HG02571 (cell line): ENCODE results near the gene RGS19.

Experiments used
- ATAC-seq: cut with Tn5 transposase; IDR thresholded peaks from one replicate; pipeline ENCODE4 v1.9.1; 2021; ENCODE audit warnings: mild to moderate bottlenecking, moderate library complexity; ENCODE audit not compliant: unreplicated experiment

The RGS19 gene

DNA sequence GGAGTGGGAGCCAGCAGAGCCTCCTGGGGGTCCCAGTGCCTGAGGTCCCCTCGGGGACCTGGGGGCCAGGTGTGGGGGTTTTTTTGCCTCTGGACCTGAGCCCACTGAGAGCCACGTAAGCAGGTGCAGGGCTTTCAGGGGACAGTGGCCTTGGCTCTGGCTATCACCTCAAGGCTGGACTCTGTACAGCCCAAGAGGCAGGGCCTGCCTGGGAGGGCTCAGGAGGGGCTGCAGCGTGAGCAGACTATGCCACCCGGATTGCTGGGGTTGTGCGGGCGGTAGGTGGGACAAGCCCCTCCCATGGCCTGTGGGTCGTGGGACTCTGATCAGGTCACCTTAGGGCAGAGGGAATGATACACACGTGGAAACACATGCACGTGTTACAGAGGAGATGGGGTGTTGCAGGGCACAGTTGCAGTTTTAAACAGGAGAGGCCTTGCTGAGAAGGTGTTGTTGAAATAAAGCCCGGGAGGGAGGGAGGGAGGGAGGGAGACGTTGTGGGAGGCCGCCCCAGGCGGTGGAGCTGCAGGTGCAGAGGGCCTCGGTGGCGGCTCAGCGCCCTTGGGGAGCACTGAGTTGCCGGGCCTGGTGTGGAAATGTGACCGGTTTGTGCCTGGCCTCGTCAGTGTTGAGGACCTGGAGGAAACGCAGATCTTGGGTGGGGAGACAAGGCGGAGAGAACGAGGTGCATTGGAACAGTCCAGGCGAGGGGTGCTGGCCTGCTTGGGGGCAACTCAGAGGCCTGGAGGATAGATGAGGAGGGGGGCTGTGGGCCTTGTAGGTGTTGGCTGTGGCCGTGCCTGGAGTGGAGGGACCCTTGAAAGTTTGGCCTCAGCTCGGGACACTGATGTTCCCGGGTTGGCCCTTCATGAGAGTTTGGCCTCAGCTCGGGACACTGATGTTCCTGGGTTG is 14.0 kb downstream of the RGS19 start:
- no peak for ATAC-seq

DNA sequence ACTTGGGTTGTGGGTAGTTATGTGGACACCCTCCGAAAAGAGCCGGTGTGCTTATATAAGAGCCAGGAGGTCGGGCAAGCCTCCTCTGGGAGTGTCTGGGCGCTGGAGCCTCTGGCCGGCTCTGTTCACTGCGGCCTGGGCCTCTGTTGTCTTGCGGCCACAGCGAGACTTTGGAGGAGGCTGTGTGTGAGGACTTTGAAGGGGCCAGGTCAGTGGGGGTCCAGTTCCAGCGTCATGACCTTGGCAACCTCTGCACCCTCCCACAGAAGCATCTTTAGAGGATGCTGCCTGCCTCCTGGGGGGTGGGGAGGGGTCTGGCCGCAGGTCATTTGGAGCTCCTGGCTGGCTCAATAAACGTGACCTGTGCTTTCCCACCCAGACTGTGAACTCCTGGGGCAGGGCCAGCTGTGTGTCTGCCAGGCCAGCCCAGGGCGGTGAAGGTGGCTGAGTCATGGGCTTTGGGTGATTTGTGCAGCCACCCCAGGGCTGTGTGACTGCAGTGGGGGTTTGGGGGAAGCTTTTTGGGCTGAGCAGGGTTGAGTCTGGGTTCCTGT is 15.1 kb downstream of the RGS19 start:
- ATAC-seq, result no peak

GRCh38 chr20:64063389-64064144 is 15.8 kb downstream of the RGS19 start:
- ATAC-seq, result no peak

- peak; percentile 69 for ATAC-seq
These were observed 16.5 kb downstream of the RGS19 start, which contains the start of gene TCEA2 for GRCh38 chr20:64062596-64063388. TCEA2 (plus strand) TSS chr20:64063198; CDS start chr20:64063313, 115 bp downstream.

GRCh38 chr20:64062276-64062595 is 17.1 kb downstream of the RGS19 start:
- no peak for ATAC-seq

DNA sequence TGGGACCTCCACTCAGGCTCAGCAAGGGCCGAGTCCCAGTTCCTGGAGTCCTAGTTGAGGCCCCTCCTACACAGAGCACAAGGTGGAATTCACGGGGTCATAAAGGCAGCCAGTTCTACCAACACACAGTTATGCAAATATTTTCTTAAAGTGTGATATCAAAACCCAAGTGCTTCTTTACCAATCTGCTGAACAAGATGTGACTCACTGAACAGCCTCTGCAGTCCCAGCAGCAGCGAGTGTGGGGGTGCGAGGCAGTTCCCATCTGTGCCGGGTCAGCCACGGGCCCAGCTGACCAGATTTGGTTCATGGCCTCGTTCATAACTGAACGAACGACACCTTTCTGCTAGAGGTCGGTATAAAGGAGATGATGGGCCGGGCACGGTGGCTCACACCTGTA is 20.8 kb downstream of the RGS19 start:
- no peak for ATAC-seq

- ATAC-seq, result no peak
These were observed 21.5 kb downstream of the RGS19 start for GRCh38 chr20:64057628-64058498.

GRCh38 chr20:64056889-64057627 is 22.3 kb downstream of the RGS19 start:
- no peak for ATAC-seq

DNA sequence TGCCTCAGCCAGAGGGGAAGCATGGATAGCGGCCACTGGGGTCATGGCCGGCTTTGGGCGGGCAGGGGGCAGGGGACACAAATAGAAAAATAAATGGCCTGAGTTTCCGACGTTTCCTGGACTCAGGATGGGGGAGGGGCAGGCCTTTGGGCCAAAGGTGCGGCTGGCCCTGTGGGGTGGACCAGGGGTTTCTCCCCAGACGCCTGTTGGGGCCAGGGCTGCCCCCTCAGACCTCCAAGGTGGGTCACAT is 22.8 kb downstream of the RGS19 start:
- no peak for ATAC-seq

DNA sequence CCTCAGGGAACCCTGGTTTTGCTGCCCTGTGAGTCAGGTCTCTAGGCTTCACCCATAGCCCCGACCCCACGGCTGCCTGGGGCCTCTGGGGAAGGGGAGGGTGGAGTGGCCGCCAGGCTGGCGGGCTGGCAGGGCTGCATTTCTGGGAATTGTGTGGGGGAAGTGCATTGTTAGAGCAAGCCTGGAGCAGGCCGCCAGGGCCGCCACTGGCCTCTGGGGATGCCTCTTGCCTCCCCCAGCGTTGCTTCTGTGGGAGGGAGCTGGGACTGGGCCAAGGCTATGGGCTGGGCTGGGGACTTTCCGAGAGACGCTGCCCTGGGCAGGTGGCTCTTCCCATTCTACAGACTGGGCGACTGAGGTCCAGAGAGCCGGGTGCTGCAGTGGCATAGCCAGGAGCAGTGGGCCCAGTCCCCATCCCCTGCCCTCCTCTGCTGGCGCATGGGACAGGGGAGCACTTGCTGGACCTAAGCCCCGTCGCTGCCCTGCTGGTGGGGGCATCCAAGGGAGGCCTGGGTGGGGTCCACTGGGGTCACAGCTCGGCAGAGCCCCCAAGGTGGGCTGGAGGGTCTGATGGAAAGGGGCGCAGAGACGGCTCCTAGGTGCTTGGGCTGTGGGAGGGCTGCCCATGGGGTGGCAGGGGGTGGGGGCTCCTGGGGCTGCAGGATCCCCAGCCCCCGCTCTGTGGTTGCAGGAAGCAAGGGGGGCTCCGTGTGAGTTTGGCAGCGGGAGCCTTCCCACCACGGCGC is 23.3 kb downstream of the RGS19 start:
- ATAC-seq, result no peak

DNA sequence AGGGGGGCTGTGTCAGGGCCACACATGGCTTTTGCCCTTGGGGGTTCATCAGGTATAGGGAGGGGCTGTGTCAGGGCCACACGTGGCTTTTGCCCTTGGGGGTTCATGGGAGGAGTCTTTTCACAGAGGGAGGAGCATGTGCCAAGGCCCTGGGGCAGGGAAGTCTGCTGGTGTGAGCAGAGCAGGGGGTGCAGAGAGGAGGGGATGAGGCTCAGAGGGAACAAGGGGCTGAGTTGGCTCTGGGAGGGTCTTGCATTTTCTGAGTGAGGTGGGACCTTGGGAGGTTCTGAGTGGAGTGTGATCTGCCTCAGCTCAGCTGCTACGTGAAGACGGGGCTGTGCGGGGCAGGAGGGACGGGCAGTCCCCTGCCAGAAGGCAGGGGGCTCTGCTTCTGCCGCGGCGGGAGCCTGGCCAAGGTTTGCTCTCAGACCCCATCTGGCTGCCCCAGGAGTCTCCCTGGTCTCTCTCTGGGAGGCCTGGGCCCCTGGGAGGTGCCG is 23.9 kb downstream of the RGS19 start:
- no peak for ATAC-seq

- ATAC-seq, result no peak
These were observed 25.3 kb downstream of the RGS19 start for GRCh38 chr20:64053841-64054661.

- ATAC-seq, result no peak
These were observed 26.1 kb downstream of the RGS19 start for GRCh38 chr20:64052987-64053840.

GRCh38 chr20:64052326-64052722 is 27.0 kb downstream of the RGS19 start:
- ATAC-seq, result no peak

DNA sequence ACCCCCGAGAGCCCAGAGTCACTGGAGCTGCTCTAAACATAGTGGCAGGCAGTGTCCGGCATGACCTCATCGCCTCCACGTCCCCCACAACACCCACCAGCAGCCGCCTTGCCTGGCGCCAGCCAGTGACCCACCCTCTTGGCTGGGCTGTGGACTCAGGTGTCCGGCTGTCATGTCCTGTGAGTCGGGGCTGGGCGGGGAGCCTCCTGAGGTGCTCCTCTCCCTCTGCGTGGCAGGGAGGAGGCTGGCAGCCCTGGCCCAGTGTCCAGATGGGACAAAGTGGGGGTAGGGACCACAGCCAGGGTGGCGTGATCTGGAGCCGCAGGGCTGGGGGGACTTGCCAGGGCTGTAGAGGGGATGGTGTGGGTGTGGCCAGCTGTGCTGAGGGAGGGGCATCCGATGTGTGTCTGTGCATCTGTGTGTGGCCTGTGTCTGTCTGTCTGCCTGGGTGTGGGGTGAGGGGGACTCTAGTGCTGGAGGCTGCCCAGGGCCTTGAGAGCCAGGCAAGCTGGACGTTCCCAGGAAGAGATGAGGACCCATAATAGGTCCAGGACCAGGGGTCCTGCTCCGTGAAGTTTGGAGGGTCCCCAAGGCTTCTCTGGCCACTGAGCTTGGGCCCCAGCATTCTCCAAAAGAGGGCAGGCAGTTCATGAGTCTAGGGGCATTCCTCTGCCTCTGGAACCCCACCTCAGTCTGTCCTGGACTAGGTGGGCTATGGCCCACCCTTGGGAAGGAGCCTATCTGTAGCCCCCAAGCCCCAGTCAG is 27.6 kb downstream of the RGS19 start:
- ATAC-seq, result no peak

DNA sequence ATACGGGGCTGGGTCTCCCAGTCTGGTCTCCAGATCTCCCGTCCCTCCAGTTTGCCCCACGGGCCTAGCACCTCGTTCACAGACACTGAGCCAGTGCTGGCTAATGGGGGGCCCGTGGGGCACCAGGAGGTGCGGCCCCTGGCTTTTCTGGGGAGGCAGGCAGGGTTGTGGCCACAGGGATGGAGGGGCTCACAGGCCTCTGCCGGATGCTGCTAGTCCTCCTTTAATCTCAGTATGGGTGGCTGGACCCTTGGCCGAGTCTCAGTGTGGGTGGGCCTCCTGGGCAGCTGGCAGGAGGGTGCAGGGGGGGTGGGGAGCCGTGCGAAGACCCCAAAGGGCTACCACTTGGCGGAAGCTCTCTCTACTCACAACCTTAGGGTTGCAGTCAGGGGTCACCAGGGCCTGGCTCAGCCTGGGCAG is 28.3 kb downstream of the RGS19 start:
- no peak for ATAC-seq
